NCI-H1436 treated with DMSO at 0.1 percent for 48 hours (cell line): ENCODE measurements around the gene GGT6.

Experiments
- DNase-seq: peaks from one replicate; lab custom pipeline; 2025; lab: John Stamatoyannopoulos, UW

The GGT6 gene

DNA sequence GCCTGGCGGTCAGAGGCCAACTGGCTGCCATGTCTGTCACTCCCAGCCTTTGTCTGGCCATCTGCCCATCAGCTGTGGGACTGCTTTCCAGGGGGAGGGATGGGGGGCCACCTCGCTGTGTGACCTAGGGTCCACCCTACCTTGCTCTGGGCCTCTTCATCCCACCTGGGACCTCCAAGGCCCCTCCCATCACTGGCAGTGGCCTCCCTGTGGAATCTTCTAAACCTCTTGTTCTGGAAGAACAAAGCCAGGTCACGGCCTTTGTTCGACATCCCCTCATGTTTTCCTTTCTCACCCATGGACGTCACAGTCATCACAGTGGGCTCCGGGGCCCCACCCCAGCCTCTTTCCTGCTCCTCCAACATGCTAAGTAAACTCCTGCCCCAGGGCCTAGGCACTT is 37.7 kb downstream of the GGT6 start:
- DNase-seq, result no peak

DNA sequence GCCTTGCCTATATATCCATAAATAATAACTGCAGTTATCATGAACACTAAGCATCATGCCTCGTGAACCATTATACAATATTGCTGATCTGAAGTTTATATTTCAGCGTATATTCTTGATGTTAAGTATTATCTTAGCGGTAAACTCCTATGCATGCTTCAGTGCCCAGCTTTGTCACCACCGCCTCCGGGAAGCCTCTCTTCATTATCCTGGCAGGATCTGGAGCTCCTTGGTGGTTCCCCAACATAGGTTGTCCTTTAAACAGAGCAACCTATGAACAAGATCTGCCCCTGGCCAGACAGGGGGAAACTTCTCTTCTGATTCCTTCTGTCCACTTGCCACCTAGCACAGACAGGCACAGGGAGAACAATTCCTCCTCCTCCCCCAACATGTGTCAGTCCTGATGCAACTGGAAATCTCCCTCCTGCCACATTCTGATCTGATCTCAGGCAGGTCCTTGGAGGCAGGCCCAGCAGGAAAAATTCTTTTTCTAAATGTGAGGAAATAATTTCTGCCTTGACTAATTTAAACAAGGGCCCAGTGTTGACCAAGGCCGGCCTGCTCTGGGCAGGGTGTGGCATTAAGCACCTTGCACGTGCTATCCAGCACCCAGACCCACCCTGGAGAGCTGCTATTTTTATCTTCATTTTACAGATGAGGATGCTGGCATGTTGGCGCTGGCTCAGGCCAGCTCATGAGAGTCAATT is 39.3 kb downstream of the GGT6 start:
- no peak for DNase-seq

DNA sequence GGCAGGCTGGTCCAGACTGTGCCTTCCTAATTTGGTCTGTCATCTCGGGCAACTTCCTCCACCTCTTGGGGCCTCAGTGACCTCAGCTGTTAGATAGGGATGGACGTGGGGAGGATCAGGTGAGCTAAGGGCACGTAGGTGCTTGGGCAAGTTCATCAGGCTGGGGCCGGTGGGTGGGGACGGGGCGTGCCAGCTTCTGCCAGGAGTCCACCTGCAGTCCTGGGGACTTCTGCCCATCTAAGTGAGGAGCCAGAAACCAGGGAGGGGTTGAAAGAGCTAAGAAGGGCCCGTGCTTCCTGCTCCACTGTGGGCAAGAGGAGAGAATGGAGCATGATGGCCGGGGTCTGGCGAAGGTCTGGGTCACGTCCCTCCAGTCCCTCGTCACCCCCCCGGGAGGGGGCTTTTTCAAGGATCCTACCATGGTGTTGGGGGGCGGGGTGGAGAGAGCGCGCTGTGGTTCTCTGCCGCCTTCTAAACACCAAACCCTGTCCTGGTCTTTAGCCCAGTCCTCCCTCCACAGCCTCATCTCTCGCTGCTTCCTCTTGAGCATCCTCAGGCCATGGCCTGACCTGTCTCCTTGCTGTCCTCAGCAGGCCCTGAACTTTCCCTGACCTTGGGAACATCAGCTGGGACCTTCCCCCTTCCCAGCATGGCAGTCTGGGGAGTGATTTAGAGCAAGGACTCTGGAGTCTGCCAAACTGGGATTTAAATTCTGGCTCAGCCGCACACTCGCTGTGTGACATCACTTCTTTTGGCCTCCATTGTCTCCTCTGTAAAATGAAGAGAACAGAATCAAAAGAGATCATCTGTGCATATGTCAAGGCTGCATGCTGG is 40.1 kb downstream of the GGT6 start:
- no peak for DNase-seq

DNA sequence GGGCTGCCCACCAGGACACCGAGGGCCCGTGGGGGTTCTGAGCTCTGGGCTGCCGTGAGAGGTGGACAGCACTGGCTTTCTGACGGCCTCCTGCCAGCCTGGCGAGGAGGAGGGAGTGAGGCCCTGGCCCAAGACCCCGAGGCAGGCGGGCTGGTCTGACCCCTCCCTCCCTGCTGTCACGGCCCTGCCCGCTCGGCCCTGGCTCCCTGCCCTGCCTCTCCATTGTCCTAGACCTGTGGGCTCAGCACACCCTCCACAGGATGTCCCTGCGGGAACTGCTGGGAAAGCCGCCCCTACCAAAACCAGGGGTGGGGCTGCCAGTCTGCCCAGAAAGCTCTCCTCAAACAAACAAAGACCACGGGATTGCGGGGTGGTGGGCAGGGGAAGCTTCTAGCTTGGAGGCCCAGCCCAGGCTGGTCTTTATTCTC is 41.0 kb downstream of the GGT6 start:
- DNase-seq, result no peak

DNA sequence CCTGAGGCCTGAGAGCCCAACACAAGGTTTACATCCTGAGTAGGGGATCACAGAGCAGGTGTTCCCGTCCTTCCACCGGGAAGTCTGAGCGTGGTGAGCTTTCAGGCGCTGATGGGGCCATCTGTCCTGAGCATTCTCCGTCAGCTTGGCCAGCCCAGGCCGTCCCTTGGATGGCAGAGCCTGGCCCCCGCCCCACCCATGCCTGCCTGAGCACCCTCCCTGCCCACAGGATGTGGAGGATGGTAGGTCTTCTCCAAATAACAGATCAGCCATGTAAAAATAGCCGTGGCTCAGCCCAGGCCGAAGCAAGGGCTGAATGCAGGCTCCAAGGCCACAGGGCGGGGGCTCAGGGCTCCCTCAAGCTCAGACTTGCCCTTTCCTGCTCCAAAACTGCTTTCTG is 41.5 kb downstream of the GGT6 start:
- no peak for DNase-seq

DNA sequence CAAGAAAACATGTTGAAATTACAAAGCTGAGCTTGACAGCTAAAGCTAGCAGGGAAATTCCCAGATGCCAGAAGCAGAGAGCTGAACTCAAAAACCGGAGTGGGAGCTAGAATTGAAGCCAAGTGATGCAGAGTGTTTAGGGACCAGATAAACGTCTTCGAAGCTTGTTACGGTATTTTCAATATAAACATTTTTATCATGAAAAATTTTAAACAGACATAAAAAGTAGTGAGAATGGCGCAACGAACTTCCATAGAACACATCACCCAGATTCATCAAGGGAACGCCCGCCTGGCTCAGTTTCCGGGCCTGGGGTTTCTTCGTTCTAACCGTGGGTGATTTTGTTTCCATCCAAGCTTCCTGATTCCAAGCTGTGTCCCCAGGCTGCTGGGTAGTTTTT is 43.6 kb downstream of the GGT6 start:
- DNase-seq, result no peak

DNA sequence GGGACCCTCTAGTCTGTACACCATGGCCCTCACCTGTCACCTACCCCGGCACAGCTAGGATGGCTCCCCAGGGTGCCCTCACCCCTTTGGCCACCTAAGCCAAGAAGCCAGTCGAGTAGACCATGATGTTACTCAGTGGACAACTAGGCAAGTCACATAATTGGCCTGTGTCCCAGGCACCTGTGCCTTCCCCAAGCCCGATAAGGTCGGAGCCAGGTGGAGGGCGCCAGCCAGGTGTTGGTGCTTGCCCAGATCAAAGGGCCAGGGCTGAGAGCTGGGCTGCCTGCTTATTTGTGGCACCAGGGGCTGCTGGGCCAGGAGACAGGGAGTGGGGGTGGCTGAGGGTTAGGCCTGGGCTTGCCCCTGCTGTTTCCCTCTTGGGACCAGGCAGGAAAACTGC is 44.9 kb downstream of the GGT6 start:
- no peak for DNase-seq

DNA sequence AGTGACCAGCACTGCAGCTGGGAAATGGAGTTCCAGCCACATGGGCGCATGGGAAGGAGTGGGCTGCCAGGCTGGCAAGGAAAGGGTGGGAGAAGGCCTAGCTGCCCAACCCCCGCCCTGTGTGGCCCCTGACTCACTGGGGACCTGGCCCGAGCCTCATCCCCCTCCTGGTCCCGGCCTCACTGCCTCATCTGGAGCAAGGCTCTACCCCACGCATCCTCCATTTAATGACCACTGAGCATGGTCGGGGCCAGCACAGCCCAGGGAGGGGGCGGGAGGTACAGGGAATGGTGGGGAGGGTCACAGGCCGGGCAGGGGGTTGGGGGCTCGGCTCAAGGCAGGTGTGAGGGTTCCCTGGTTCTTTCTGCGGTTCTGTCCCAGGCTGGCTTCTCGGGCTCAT is 45.6 kb downstream of the GGT6 start:
- DNase-seq, result no peak

DNA sequence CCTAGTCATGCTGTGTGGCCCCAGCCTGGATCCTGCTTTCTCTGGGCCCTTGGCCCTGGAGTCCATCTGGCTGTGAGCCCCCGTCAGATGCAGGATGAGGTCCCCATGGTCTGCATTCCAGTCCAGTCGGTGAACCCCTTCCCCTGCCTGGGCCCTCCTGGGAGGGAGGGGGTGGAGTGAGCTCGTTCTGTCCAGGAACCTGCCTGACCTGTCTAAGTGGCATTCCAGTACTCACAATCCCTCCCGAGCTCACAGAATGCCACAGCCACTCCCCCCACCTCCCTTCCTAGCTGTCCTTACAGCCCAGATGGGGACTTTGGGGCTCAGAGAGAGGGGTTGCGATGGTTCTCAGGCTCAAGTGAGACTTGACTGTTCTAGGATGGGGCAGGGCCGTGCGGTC is 46.2 kb downstream of the GGT6 start:
- no peak for DNase-seq

DNA sequence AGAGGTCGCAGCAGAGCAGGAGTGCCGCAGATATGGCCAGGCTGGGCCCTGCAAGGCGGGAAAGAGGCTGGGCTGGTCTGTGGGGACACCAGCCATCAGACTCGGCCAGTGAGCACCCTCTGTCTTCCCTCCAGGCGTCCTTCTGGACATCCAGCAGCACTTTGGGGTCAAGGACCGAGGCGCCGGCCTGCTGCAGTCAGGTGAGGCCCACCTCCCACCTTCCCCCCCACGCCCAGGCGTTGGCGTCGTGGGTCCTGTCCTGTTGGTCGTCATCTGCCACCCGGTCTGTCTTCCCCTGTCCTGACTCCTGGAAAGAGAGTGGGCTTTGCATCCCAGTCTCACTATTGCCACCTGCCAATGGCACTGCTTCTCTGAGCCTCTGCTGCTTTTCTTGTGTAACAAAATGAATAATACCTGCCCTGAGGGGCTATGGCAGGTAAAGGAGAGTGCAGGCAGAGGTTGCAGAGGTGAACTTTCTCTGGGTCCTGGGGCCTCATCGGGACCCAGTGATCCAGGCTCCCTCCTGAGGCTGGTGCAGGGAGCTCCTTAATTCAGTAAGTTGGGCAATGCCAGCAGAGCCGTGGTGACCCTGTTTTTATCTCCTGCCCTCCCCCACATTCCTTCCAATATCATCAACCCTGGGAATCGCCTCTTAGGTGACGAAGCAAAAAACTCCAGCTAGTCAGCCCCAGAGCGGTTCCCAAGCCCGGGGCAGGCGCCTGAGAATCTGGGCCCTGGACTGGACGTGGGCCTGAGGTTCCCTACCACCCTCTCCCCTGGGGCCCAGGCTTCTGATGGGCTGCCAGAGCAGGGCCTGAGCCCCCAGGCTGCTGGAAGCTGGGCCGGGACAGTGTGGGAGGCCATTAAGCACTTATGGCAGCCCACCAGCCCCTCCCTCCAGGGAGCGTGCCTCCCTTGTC is 47.0 kb downstream of the GGT6 start:
- no peak for DNase-seq

DNA sequence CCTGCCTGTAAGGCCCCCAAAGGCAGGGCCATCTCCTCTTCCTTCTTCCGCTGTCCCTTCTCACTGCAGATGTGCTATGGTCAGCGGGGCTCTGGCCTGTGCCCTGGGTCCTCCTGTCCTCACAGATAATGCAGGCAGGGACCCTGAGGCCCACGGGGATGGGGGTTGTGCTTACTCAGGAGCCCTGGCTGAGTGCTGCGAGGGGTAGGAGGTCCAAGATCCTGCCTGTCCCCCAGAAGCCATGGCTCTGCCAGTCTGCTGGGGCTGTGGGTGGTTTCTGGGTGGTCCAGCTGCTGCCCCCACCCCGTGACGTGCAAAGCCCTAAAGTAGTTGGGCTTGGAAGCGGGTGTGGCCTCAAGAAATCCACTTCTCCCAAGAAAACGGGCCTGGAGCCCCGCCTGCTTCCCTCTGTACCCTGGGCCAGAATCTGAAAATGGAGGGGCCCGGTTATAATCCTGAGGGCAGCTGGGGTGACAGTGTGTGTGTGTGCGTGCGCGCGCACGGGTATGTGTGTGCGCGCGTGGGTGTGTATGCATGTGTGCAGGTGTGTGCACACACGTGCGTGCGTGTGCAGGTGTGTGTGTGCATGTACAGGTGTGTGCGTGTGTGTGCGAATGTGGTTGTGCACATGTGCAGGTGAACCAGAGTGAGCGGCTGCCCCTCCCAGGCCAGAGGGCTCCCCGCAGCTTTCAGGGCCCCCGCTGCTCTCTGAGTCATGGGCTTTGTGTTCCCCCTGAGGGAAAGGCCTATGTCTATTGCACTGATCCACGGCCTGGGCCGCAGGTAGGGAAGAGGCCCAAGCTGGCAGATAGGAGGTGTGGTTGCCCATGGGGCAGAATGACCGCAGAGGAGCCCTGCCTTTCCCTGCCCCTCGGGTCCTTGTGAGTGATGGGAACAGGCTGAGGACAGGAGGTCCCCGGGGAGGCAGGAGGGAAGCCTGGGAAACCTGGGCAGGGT is 47.9 kb downstream of the GGT6 start:
- DNase-seq, result no peak

DNA sequence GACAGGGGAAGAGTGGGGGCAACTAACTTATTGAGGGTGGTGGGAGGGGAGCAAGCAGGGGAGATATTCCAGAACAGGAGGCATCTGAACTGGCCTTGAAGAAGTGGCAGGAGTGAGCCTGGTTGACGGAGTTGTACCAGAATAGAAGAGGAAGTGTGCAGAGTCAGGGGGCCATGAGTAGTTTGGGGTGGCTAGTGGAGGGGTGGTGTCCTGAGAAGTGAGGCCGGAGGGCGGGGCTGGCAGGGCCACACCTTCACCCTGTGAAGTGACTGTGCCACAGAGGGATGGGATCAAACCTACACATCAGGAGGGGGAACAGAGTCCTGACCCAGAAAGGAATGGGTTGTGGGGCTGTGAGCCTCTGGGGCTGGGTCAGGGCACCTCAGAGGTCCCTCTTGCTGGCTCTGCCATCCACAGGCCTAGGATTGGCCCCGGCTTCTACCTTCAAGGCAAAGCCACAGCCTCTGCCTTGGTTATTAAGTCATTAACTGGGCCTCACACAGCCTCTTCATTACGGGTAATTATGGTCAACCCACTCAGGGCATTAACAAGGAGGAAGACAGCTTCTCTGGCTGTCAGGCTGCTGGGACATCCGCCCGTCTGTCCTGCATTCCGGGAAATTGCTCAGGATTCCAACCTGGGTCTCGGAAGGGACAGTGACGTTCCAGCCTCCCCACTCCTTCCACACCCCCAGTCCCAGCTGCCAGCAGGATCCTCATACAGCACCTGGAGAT is 49.0 kb downstream of the GGT6 start:
- no peak for DNase-seq

DNA sequence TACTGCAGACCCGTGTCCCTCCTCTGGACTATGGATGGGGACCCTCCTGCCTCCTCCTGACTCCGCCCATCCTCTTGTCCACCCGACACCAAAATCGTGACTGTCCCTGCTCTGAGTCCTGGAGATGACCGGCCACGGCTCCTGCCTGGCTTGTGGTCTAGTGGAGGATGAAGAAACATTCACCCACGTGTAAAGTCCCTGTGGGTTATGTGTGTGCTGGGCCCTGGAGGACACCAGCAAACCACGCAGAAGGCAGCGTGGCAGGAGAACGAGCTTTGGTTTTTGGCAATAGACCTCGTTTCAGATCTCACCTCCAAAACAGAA is 49.8 kb downstream of the GGT6 start:
- no peak for DNase-seq

DNA sequence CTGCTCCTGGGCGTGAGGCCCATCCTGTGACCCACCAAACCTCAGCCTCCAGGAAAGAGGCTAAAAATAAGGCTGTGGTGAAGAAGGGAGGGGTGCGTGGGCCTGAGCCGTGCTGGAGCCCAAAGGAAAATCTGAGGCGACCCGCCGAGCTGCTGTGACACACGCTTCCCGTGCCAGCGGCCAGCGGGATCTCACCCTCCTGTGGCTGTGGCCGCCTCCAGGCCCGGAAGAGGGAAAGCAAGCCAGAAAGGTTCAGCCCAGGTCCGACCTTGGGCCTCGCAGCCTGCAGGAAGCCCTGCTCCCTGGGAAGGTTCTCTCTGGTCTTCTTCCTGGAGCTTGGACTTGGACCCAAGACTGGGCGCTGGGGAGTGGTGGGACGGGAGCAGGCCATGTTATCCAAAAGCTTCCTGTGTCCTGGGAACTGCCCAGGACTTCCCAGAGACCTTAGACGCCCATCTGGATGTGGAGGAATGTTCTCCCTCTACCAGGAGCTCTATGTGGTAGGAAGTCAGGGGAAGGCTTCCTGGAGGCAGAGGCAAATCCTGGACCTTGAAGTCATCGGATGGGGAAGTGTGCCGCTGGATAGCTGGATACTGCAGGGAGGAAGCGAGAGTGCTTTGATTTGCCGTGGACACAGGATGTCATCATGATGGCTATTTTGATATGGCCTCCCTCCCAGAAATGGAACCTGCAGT is 50.3 kb downstream of the GGT6 start:
- no peak for DNase-seq

DNA sequence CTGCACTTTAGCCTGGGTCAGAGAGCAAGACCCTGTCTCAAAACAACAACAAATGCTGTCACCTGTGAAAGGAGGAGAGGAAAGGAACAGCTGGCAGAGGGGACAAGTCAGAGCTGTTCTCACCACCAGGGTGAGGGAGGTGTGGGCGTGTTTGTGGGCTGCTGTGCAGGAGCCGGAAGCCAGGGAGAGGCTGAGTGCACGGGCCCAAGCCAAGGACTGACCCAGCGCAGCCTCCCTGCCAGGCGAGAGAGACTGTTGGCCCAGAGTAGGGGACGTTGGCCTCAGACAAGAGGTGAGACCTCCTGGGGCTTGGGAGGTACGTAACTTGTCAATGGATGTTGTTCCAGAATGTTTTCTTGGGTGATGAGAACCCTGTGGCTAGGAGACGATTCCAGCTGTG is 51.0 kb downstream of the GGT6 start:
- no peak for DNase-seq

DNA sequence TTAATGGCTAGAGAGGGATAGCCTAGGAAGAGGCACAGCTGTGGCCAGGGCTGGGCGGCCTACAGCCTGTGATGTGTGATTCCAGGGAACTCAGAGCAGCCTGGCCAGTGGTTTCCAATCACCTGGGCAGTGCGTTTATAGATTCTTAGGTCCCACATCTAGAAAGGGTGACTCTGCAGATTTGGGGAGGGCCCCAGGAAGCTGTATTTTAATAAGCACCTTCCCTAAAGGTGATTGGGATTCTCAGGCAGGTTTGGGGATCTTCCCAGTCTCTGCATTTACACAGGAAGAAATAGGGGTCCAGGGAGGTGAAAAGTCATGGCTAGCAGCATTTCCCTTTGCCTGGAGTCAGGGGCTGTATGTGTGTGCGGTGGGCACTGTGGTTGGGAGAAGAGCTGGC is 52.2 kb downstream of the GGT6 start:
- no peak for DNase-seq

DNA sequence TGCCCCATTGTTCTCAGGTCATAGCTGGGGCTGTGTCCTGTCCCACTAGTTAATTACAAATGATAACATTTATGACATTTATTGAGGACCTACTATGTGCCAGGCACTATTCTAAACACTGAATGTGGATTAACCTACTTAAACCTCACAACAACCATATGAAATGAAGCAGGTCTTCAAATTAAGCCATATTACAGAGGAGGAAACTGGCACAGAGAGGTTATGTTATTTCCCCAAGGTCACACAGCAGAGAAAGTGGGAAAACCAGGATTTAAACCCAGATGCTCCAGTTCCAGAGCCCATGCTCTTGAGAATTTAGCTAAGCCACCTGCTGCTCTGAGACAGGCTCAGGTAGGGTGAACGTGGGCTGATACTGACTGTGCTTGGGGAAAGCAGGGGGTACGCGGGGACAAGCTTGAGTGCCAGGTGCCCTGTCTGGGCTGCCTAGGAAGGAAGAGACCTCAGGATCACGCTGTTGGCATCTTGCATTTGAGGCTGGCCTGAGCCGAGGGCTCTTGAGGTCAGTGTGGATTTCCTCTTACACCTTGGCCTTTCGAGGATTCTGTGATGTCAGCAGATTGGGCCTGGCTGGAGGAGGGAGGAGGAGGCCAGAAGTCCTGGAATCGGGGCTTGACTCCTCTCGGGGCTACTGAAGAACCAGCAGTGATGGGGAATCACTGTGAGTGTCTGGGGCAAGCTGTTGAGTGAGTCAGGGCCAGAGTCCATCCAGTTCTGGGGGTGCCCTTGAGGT is 52.8 kb downstream of the GGT6 start:
- DNase-seq, result no peak
